Measurements from ENCODE around the gene AK1. TPM values are rescaled to one million over a fixed set of nuclear protein-coding genes. Genes with fewer than 3 reads are reported as not detected.

The AK1 gene
- polyA plus RNA-seq, 4 donors, result 11.6 to 60.6 (median 51.7) TPM

DNA sequence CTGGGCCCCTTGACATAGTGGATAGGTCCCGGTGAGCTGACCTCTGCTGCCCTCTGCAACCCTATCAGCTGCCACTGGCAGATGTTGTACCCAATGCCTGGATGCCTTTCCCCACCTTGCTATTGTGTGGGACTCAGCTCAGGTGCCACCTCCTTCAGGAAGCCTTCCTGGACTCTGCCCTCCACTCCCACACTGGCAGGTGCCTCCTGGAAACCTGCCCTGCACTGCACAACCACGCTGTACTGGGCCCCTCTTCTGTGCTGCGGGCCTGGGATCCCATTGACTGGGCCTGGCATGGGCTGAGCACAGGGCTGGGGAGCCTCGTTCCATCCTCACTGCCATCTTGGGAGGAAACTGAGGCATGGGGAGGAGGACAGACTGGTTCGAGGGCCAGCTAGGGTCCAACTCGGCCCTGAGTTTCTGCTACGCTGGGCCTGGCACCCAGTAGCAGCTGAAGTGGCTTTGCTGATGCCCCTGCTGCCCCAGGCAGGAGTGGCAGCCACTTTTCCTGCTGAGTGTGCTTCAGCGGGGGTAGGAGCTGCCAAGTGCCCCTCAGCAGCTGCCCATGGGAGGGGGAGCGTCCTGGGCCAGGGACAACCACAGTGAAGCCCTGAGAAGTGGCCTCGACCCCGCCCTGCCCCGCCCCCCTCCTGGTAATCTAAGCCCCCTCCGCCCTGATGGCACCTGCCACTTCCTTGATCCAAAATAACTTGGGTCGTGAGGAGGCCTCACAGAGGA lies 1.3 kb downstream of the AK1 start:
- H3K27ac ChIP-seq (ENCODE audit: low read depth in 1 of 3, low read length in 2 of 3), result no peak overlapping the region
- peak in 1 of 2 donors; percentile 33 for DNase-seq
- H3K4me1 ChIP-seq (ENCODE audit: control insufficient read depth in 3 of 3, insufficient read depth in 2 of 3, low read depth in 1 of 3, low read length in 2 of 3), result peaks cover 3 to 23% (median 3%) of the 10 kb centered on the region in 3 donors
- no peak overlapping the region for H3K4me3 ChIP-seq (ENCODE audit: low read depth in 1 of 3, low read length in 3 of 3)
- 41 to 77% (median 65%) methylated on average over 13 to 14 of the region's 14 CpGs for WGBS, 3 donors
- no peak for FAIRE-seq
- peaks cover 0 to 14% (median 0%) of the 10 kb centered on the region in 3 donors for H3K36me3 ChIP-seq (ENCODE audit: control insufficient read depth in 3 of 3, insufficient read depth in 2 of 3, low read depth in 1 of 3, low read length in 3 of 3)
- no peaks in the 10 kb centered on the region for H3K9me3 ChIP-seq (ENCODE audit: control insufficient read depth in 2 of 2, insufficient read depth in 1 of 2, low read depth in 1 of 2, low read length in 1 of 2)
- H3K27me3 ChIP-seq (ENCODE audit: control insufficient read depth in 3 of 3, insufficient read depth in 3 of 3, low read length in 3 of 3), result peaks cover 0 to 8% (median 0%) of the 10 kb centered on the region in 3 donors

DNA sequence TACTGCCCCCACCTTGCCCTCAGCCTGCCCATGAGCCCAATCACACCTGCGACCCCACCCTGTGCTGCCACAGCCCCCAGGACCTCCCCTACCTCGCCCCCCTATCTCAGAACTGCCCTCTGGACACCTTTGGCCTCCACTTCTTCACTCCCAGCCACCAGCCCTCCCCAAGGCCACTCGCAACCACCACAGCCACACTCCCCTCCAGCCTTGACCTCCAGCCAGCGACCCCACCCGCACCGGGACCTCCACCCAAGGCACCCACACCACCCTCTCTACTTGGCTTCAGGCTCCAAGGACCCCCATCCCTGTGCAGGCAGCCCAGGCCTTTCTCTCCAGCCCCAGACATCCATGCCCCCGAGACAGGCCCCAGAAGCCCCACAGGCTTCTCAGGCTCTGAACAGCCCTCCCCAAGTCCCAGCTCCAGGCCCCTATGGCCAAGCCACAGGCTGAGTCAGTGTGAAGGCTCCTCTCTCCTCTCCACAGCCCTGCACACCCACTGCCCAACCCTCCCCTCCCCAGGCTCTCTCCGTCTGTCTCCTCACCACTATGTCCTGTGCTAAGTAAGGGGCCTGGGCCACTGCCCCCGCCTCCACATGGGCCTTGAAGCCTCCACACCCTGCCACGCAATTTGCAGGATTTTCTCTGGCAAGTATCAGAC lies 2.0 kb downstream of the AK1 start:
- no peak overlapping the region for H3K4me3 ChIP-seq (ENCODE audit: low read depth in 1 of 3, low read length in 3 of 3)
- no peaks in the 10 kb centered on the region for H3K9me3 ChIP-seq (ENCODE audit: control insufficient read depth in 2 of 2, insufficient read depth in 1 of 2, low read depth in 1 of 2, low read length in 1 of 2)
- no peak for FAIRE-seq
- H3K36me3 ChIP-seq (ENCODE audit: control insufficient read depth in 3 of 3, insufficient read depth in 2 of 3, low read depth in 1 of 3, low read length in 3 of 3), result peaks cover 0 to 20% (median 0%) of the 10 kb centered on the region in 3 donors
- DNase-seq, result no peak
- WGBS, 3 donors, result 80 to 92% (median 84%) methylated on average over 9 to 10 of the region's 10 CpGs
- no peak overlapping the region for H3K27ac ChIP-seq (ENCODE audit: low read depth in 1 of 3, low read length in 2 of 3)
- H3K27me3 ChIP-seq (ENCODE audit: control insufficient read depth in 3 of 3, insufficient read depth in 3 of 3, low read length in 3 of 3), result peaks cover 0 to 8% (median 0%) of the 10 kb centered on the region in 3 donors
- peaks cover 3 to 23% (median 3%) of the 10 kb centered on the region in 3 donors for H3K4me1 ChIP-seq (ENCODE audit: control insufficient read depth in 3 of 3, insufficient read depth in 2 of 3, low read depth in 1 of 3, low read length in 2 of 3)

GRCh38 chr9:127874301-127875221 lies 2.9 kb downstream of the AK1 start:
- H3K4me3 ChIP-seq (ENCODE audit: low read depth in 1 of 3, low read length in 3 of 3), result no peak overlapping the region
- H3K27ac ChIP-seq (ENCODE audit: low read depth in 1 of 3, low read length in 2 of 3), result no peak overlapping the region
- DNase-seq (no peak), FAIRE-seq (no peak)
- peaks cover 0 to 22% (median 0%) of the 10 kb centered on the region in 3 donors for H3K36me3 ChIP-seq (ENCODE audit: control insufficient read depth in 3 of 3, insufficient read depth in 2 of 3, low read depth in 1 of 3, low read length in 3 of 3)
- H3K27me3 ChIP-seq (ENCODE audit: control insufficient read depth in 3 of 3, insufficient read depth in 3 of 3, low read length in 3 of 3), result peaks cover 0 to 8% (median 0%) of the 10 kb centered on the region in 3 donors
- 84 to 85% (median 84%) methylated on average over 17 to 19 of the region's 19 CpGs for WGBS, 3 donors
- peaks cover 3 to 23% (median 3%) of the 10 kb centered on the region in 3 donors for H3K4me1 ChIP-seq (ENCODE audit: control insufficient read depth in 3 of 3, insufficient read depth in 2 of 3, low read depth in 1 of 3, low read length in 2 of 3)
- no peaks in the 10 kb centered on the region for H3K9me3 ChIP-seq (ENCODE audit: control insufficient read depth in 2 of 2, insufficient read depth in 1 of 2, low read depth in 1 of 2, low read length in 1 of 2)

GRCh38 chr9:127873886-127874285 lies 3.6 kb downstream of the AK1 start:
- Histone ChIP-seq H3K4me1 (ENCODE audit: control insufficient read depth in 3 of 3, insufficient read depth in 2 of 3, low read depth in 1 of 3, low read length in 2 of 3) (peaks cover 3 to 23% (median 3%) of the 10 kb centered on the region in 3 donors), H3K27ac (ENCODE audit: low read depth in 1 of 3, low read length in 2 of 3) (no peak overlapping the region), H3K27me3 (ENCODE audit: control insufficient read depth in 3 of 3, insufficient read depth in 3 of 3, low read length in 3 of 3) (peaks cover 0 to 8% (median 0%) of the 10 kb centered on the region in 3 donors), H3K9me3 (ENCODE audit: control insufficient read depth in 2 of 2, insufficient read depth in 1 of 2, low read depth in 1 of 2, low read length in 1 of 2) (no peaks in the 10 kb centered on the region), H3K4me3 (ENCODE audit: low read depth in 1 of 3, low read length in 3 of 3) (no peak overlapping the region), H3K36me3 (ENCODE audit: control insufficient read depth in 3 of 3, insufficient read depth in 2 of 3, low read depth in 1 of 3, low read length in 3 of 3) (peaks cover 0 to 27% (median 0%) of the 10 kb centered on the region in 3 donors)
- DNase-seq (no peak), FAIRE-seq (no peak)
- 67 to 78% (median 78%) methylated on average over 10 of the region's 10 CpGs for WGBS, 3 donors

GRCh38 chr9:127873223-127873691 lies 4.2 kb downstream of the AK1 start:
- WGBS, 3 donors, result 75 to 83% (median 81%) methylated on average over 18 to 19 of the region's 19 CpGs
- H3K4me3 ChIP-seq (ENCODE audit: low read depth in 1 of 3, low read length in 3 of 3), result no peak overlapping the region
- no peak for DNase-seq
- H3K9me3 ChIP-seq (ENCODE audit: control insufficient read depth in 2 of 2, insufficient read depth in 1 of 2, low read depth in 1 of 2, low read length in 1 of 2), result no peaks in the 10 kb centered on the region
- H3K4me1 ChIP-seq (ENCODE audit: control insufficient read depth in 3 of 3, insufficient read depth in 2 of 3, low read depth in 1 of 3, low read length in 2 of 3), result peaks cover 3 to 23% (median 3%) of the 10 kb centered on the region in 3 donors
- H3K27me3 ChIP-seq (ENCODE audit: control insufficient read depth in 3 of 3, insufficient read depth in 3 of 3, low read length in 3 of 3), result peaks cover 0 to 8% (median 0%) of the 10 kb centered on the region in 3 donors
- H3K27ac ChIP-seq (ENCODE audit: low read depth in 1 of 3, low read length in 2 of 3), result no peak overlapping the region
- no peak for FAIRE-seq
- peaks cover 0 to 27% (median 0%) of the 10 kb centered on the region in 3 donors for H3K36me3 ChIP-seq (ENCODE audit: control insufficient read depth in 3 of 3, insufficient read depth in 2 of 3, low read depth in 1 of 3, low read length in 3 of 3)

GRCh38 chr9:127872369-127873222 lies 4.9 kb downstream of the AK1 start:
- H3K36me3 ChIP-seq (ENCODE audit: control insufficient read depth in 3 of 3, insufficient read depth in 2 of 3, low read depth in 1 of 3, low read length in 3 of 3), result peaks cover 0 to 30% (median 0%) of the 10 kb centered on the region in 3 donors
- no peak for FAIRE-seq
- no peak overlapping the region for H3K4me3 ChIP-seq (ENCODE audit: low read depth in 1 of 3, low read length in 3 of 3)
- H3K27me3 ChIP-seq (ENCODE audit: control insufficient read depth in 3 of 3, insufficient read depth in 3 of 3, low read length in 3 of 3), result peaks cover 0 to 3% (median 0%) of the 10 kb centered on the region in 3 donors
- 91 to 97% (median 92%) methylated on average over 20 of the region's 20 CpGs for WGBS, 3 donors
- H3K4me1 ChIP-seq (ENCODE audit: control insufficient read depth in 3 of 3, insufficient read depth in 2 of 3, low read depth in 1 of 3, low read length in 2 of 3), result peaks cover 3 to 17% (median 3%) of the 10 kb centered on the region in 3 donors
- DNase-seq, result no peak
- H3K9me3 ChIP-seq (ENCODE audit: control insufficient read depth in 2 of 2, insufficient read depth in 1 of 2, low read depth in 1 of 2, low read length in 1 of 2), result no peaks in the 10 kb centered on the region
- no peak overlapping the region for H3K27ac ChIP-seq (ENCODE audit: low read depth in 1 of 3, low read length in 2 of 3)

- FAIRE-seq (no peak), DNase-seq (no peak)
- no peak overlapping the region for H3K27ac ChIP-seq (ENCODE audit: low read depth in 1 of 3, low read length in 2 of 3)
- H3K36me3 ChIP-seq (ENCODE audit: control insufficient read depth in 3 of 3, insufficient read depth in 2 of 3, low read depth in 1 of 3, low read length in 3 of 3), result peaks cover 0 to 34% (median 0%) of the 10 kb centered on the region in 3 donors
- no peaks in the 10 kb centered on the region for H3K27me3 ChIP-seq (ENCODE audit: control insufficient read depth in 3 of 3, insufficient read depth in 3 of 3, low read length in 3 of 3)
- H3K4me3 ChIP-seq (ENCODE audit: low read depth in 1 of 3, low read length in 3 of 3), result no peak overlapping the region
- peaks cover 3 to 11% (median 3%) of the 10 kb centered on the region in 3 donors for H3K4me1 ChIP-seq (ENCODE audit: control insufficient read depth in 3 of 3, insufficient read depth in 2 of 3, low read depth in 1 of 3, low read length in 2 of 3)
- 88 to 91% (median 88%) methylated on average over 9 of the region's 9 CpGs for whole genome bisulfite sequencing, 3 donors
- no peaks in the 10 kb centered on the region for H3K9me3 ChIP-seq (ENCODE audit: control insufficient read depth in 2 of 2, insufficient read depth in 1 of 2, low read depth in 1 of 2, low read length in 1 of 2)
These were observed 5.9 kb downstream of the AK1 start for GRCh38 chr9:127871531-127871930.
